SK-N-SH treated with all-trans-retinoic acid at 6 μM for 48 hours (cell line): ENCODE results near the gene PPY.

Experiments used
- ATAC-seq: fragments of 200-7000 bp; cut with Tn5 transposase; 3 replicates; pipeline ENCODE4 v1.9.1; 2020; ENCODE audit warnings: mild to moderate bottlenecking, moderate library complexity
- ARNTL ChIP-seq: fragments of 450-650 bp; formaldehyde crosslinking; IDR thresholded peaks from 2 replicates; pipeline ENCODE4 v1.5.0; 2020; ENCODE audit warnings: low read depth, mild to moderate bottlenecking, moderate library complexity, borderline replicate concordance
- BACH2 ChIP-seq: fragments of 250-450 bp; sonication (Bioruptor Pico); IDR thresholded peaks from 2 replicates; pipeline ENCODE4 v1.9.0; 2021; ENCODE audit warnings: mild to moderate bottlenecking, borderline replicate concordance
- CREB5 ChIP-seq: fragments of 250-450 bp; sonication (Bioruptor Pico); IDR thresholded peaks from 2 replicates; pipeline ENCODE4 v1.5.1; 2020; ENCODE audit warnings: low read depth, mild to moderate bottlenecking, moderate library complexity
- CSDC2 ChIP-seq: fragments of 250-450 bp; sonication (Bioruptor Pico); IDR thresholded peaks from 2 replicates; pipeline ENCODE4 v1.5.0; 2020; ENCODE audit warnings: mild to moderate bottlenecking, moderate library complexity
- CSRNP3 ChIP-seq: fragments of 250-450 bp; sonication (Bioruptor Pico); IDR thresholded peaks from 2 replicates; pipeline ENCODE4 v1.5.1; 2021; ENCODE audit warnings: mild to moderate bottlenecking, moderate library complexity
- GLIS3 ChIP-seq: fragments of 250-450 bp; sonication (Bioruptor Pico); IDR thresholded peaks from 2 replicates; pipeline ENCODE4 v1.5.0; 2020; ENCODE audit warnings: mild to moderate bottlenecking, moderate library complexity
- ISL1 ChIP-seq: fragments of 250-450 bp; sonication (Bioruptor Pico); IDR thresholded peaks from 2 replicates; pipeline ENCODE4 v2.1.2; 2022; ENCODE audit warnings: mild to moderate bottlenecking, moderate library complexity
- OSR1 ChIP-seq: fragments of 250-450 bp; sonication (Bioruptor Pico); IDR thresholded peaks from 2 replicates; pipeline ENCODE4 v1.8.0; 2022; ENCODE audit warnings: moderate library complexity, mild to moderate bottlenecking, inconsistent platforms
- PPARA ChIP-seq: fragments of 250-450 bp; sonication (Bioruptor Pico); IDR thresholded peaks from 2 replicates; pipeline ENCODE4 v1.5.0; 2020; ENCODE audit warnings: mild to moderate bottlenecking, borderline replicate concordance
- RARB ChIP-seq: fragments of 250-450 bp; sonication (Bioruptor Pico); IDR thresholded peaks from 2 replicates; pipeline ENCODE4 v1.8.0; 2021; ENCODE audit warnings: mild to moderate bottlenecking, moderate library complexity
- SNAI2 ChIP-seq: fragments of 250-450 bp; sonication (Bioruptor Pico); IDR thresholded peaks from 2 replicates; pipeline ENCODE4 v1.5.0; 2020; ENCODE audit warnings: mild to moderate bottlenecking, moderate library complexity
- TCF4 ChIP-seq: fragments of 250-450 bp; sonication (Bioruptor Pico); IDR thresholded peaks from 2 replicates; pipeline ENCODE4 v1.8.0; 2021; ENCODE audit warnings: mild to moderate bottlenecking, moderate library complexity, borderline replicate concordance
- TOX ChIP-seq: fragments of 250-450 bp; sonication (Bioruptor Pico); IDR thresholded peaks from 2 replicates; pipeline ENCODE4 v1.8.0; 2021; ENCODE audit warnings: mild to moderate bottlenecking, moderate library complexity, borderline replicate concordance
- ZC3H10 ChIP-seq: fragments of 250-450 bp; sonication (Bioruptor Pico); IDR thresholded peaks from 2 replicates; pipeline ENCODE4 v1.5.1; 2021; ENCODE audit warnings: mild to moderate bottlenecking, moderate library complexity
- ZFP3 ChIP-seq: fragments of 250-450 bp; sonication (Bioruptor Pico); IDR thresholded peaks from 2 replicates; pipeline ENCODE4 v1.5.0; 2020; ENCODE audit warnings: mild to moderate bottlenecking, moderate library complexity
- ZFP30 ChIP-seq: fragments of 450-650 bp; formaldehyde crosslinking; IDR thresholded peaks from 2 replicates; pipeline ENCODE4 v1.5.0; 2022; ENCODE audit warnings: mild to moderate bottlenecking, moderate library complexity
- ZNF565 ChIP-seq: fragments of 450-650 bp; formaldehyde crosslinking; conservative IDR thresholded peaks from 2 replicates; pipeline ENCODE4 v1.5.0; 2020; ENCODE audit warnings: low read depth, mild to moderate bottlenecking, moderate library complexity
- ZNF70 ChIP-seq: fragments of 450-650 bp; formaldehyde crosslinking; IDR thresholded peaks from 2 replicates; pipeline ENCODE4 v1.5.0; 2020; ENCODE audit warnings: mild to moderate bottlenecking, moderate library complexity
- ZNF8 ChIP-seq: fragments of 450-650 bp; formaldehyde crosslinking; IDR thresholded peaks from 2 replicates; pipeline ENCODE4 v1.5.0; 2020; ENCODE audit warnings: mild to moderate bottlenecking, moderate library complexity
- TF ChIP-seq, protein P1 (sequence below): fragments of 250-450 bp; sonication (Bioruptor Pico); IDR thresholded peaks from 2 replicates; pipeline ENCODE4 v1.8.0; 2020; ENCODE audit warnings: mild to moderate bottlenecking, moderate library complexity, borderline replicate concordance
- TF ChIP-seq, protein P2 (sequence below): fragments of 250-450 bp; sonication (Bioruptor Pico); IDR thresholded peaks from 2 replicates; pipeline ENCODE4 v1.8.0; 2021; ENCODE audit warnings: low read depth, mild to moderate bottlenecking, moderate library complexity, borderline replicate concordance

The PPY gene

DNA sequence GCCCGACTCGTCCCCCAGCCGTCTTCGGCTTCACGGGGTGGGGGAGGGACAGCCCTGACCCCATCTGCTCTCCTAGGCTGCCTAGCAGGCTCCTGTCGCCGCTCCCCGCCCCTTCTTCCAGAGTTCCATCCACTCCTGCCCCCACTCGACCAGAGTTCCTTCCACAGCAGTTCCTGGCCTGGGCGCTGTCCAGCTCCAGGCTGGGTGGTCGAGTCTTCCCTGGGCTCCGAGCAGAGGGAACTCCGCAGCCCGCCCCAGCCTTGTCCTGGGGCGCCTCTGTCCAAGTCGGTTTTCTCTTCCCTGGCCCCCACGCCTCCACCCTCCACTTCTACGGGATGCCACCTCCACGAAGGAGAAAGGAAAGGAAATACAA lies 10.1 kb upstream of the PPY start:
- no peak for ATAC-seq
- TF ChIP-seq CSDC2 (no peak), ZNF565 (CRISPR knock-in tag) (no peak), TCF4 (no peak), ZNF70 (CRISPR knock-in tag) (no peak)

DNA sequence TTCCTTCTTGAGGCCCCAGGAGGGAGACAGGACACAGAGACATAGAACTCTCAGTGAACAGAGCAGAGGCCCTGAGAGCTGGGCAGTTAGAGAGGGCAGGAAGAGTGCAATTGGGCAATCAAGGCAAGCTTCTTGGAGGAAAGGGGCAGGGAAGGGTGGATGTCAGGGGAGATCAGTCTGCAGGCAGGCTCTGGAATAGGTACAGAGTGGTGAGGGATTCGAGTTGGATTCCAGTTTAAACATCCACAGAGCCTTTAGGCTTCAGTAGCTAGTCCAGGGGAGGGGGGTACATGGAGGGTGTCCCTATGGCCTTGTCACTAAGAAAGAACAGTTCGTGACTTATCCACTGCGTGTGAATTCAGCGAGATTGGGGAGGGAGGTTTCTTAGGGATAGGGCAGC lies 9.5 kb upstream of the PPY start:
- no peak for TF ChIP-seq ZC3H10 (CRISPR knock-in tag)
- TF ChIP-seq, protein P1, sequence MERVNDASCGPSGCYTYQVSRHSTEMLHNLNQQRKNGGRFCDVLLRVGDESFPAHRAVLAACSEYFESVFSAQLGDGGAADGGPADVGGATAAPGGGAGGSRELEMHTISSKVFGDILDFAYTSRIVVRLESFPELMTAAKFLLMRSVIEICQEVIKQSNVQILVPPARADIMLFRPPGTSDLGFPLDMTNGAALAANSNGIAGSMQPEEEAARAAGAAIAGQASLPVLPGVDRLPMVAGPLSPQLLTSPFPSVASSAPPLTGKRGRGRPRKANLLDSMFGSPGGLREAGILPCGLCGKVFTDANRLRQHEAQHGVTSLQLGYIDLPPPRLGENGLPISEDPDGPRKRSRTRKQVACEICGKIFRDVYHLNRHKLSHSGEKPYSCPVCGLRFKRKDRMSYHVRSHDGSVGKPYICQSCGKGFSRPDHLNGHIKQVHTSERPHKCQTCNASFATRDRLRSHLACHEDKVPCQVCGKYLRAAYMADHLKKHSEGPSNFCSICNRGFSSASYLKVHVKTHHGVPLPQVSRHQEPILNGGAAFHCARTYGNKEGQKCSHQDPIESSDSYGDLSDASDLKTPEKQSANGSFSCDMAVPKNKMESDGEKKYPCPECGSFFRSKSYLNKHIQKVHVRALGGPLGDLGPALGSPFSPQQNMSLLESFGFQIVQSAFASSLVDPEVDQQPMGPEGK (CRISPR knock-in tag) = no peak
- TF ChIP-seq ISL1 (CRISPR knock-in tag) = no peak
- no peak for TF ChIP-seq TOX (CRISPR knock-in tag)
- no peak for TF ChIP-seq TCF4
- TF ChIP-seq GLIS3 (CRISPR knock-in tag) = no peak
- no peak for TF ChIP-seq BACH2 (CRISPR knock-in tag)
- no peak for TF ChIP-seq ZFP30 (CRISPR knock-in tag)
- no peak for TF ChIP-seq SNAI2
- TF ChIP-seq RARB (CRISPR knock-in tag) = no peak
- TF ChIP-seq ARNTL = no peak
- ATAC-seq = no peak

- ATAC-seq = no peak
- TF ChIP-seq CREB5 (CRISPR knock-in tag) = no peak
- TF ChIP-seq ZNF8 (CRISPR knock-in tag) = no peak
- TF ChIP-seq ZNF565 (CRISPR knock-in tag) = no peak
- no peak for TF ChIP-seq ZFP3
- TF ChIP-seq CSRNP3 (CRISPR knock-in tag) = no peak
- no peak for TF ChIP-seq ARNTL
- TF ChIP-seq, protein P1 (CRISPR knock-in tag) = no peak
- no peak for TF ChIP-seq TOX (CRISPR knock-in tag)
- no peak for TF ChIP-seq ZFP30 (CRISPR knock-in tag)
- TF ChIP-seq TCF4 = no peak
- TF ChIP-seq SNAI2 = no peak
- no peak for TF ChIP-seq ISL1 (CRISPR knock-in tag)
- no peak for TF ChIP-seq RARB (CRISPR knock-in tag)
- no peak for TF ChIP-seq GLIS3 (CRISPR knock-in tag)
- TF ChIP-seq PPARA (CRISPR knock-in tag) = no peak
- TF ChIP-seq, protein P2, sequence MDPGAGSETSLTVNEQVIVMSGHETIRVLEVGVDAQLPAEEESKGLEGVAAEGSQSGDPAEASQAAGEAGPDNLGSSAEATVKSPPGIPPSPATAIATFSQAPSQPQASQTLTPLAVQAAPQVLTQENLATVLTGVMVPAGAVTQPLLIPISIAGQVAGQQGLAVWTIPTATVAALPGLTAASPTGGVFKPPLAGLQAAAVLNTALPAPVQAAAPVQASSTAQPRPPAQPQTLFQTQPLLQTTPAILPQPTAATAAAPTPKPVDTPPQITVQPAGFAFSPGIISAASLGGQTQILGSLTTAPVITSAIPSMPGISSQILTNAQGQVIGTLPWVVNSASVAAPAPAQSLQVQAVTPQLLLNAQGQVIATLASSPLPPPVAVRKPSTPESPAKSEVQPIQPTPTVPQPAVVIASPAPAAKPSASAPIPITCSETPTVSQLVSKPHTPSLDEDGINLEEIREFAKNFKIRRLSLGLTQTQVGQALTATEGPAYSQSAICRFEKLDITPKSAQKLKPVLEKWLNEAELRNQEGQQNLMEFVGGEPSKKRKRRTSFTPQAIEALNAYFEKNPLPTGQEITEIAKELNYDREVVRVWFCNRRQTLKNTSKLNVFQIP = no peak
- TF ChIP-seq, all 23 proteins: peak for 0
Observed at GRCh38 chr17:43950554-43950953, 8.3 kb upstream of the PPY start.

- peak; percentile 25; the same call in 1 of the 3 replicates for ATAC-seq
- TF ChIP-seq CSDC2 = no peak
- no peak for TF ChIP-seq TCF4
- TF ChIP-seq, protein P2 = no peak
- no peak for TF ChIP-seq ZC3H10 (CRISPR knock-in tag)
- TF ChIP-seq ZFP30 (CRISPR knock-in tag) = no peak
- no peak for TF ChIP-seq PPARA (CRISPR knock-in tag)
- no peak for TF ChIP-seq OSR1 (CRISPR knock-in tag)
- no peak for TF ChIP-seq ZNF8 (CRISPR knock-in tag)
Observed at GRCh38 chr17:43949781-43950180, 7.5 kb upstream of the PPY start.
